Smooth muscle cell (in vitro differentiated cells): ENCODE measurements around the gene ZNF681. TPM values are rescaled to one million over a fixed set of nuclear protein-coding genes. Genes with fewer than 3 reads are reported as not detected.
"Not testable (repeated sequence)": the region's sequence is repeated elsewhere in the genome, so short reads cannot be mapped to it uniquely, and the experiment has no call there.

Experiments
- DNase-seq: peaks from one replicate; lab custom pipeline; 2025; ENCODE audit not compliant: unreplicated experiment; lab: John Stamatoyannopoulos, UW
- H2AFZ ChIP-seq: fragments of 200-600 bp; sonication (generic); 2 replicates; pipeline ENCODE4 v1.6.0; 2016; ENCODE audit warnings: antibody characterized with exemption, low read depth, mild to moderate bottlenecking
- H3F3A ChIP-seq: fragments of 200-600 bp; sonication (generic); 2 replicates; pipeline ENCODE4 v1.6.0; 2017; ENCODE audit warnings: antibody characterized with exemption, low read depth
- H3K27ac ChIP-seq: fragments of 200-600 bp; sonication (generic); 2 replicates; pipeline ENCODE4 v1.5.1; 2016; ENCODE audit warnings: low read depth, mild to moderate bottlenecking
- H3K27me3 ChIP-seq: fragments of 200-600 bp; sonication (generic); 2 replicates; pipeline ENCODE4 v1.6.1; 2016; ENCODE audit warnings: low read depth, mild to moderate bottlenecking
- H3K36me3 ChIP-seq: fragments of 200-600 bp; sonication (generic); 2 replicates; pipeline ENCODE4 v1.5.1; 2016; ENCODE audit warnings: low read depth
- H3K4me1 ChIP-seq: fragments of 200-600 bp; sonication (generic); 2 replicates; pipeline ENCODE4 v1.5.1; 2016; ENCODE audit warnings: low read depth
- H3K4me2 ChIP-seq: fragments of 200-600 bp; sonication (generic); 2 replicates; pipeline ENCODE4 v1.6.0; 2016; ENCODE audit warnings: mild to moderate bottlenecking
- H3K4me3 ChIP-seq: fragments of 200-600 bp; sonication (generic); 2 replicates; pipeline ENCODE4 v1.5.1; 2016; ENCODE audit warnings: mild to moderate bottlenecking
- H3K79me2 ChIP-seq: fragments of 200-600 bp; sonication (generic); 2 replicates; pipeline ENCODE4 v1.6.0; 2016; ENCODE audit warnings: low read depth, mild to moderate bottlenecking
- H3K9ac ChIP-seq: fragments of 200-600 bp; sonication (generic); 2 replicates; pipeline ENCODE4 v1.6.0; 2016; ENCODE audit warnings: low read depth
- H3K9me3 ChIP-seq: fragments of 200-600 bp; sonication (generic); replicated peaks from 2 replicates; pipeline ENCODE4 v1.5.1; 2016; ENCODE audit warnings: low read depth
- H4K20me1 ChIP-seq: fragments of 200-600 bp; sonication (generic); 2 replicates; pipeline ENCODE4 v1.6.0; 2016; ENCODE audit warnings: low read depth
- WGBS: methylation state at CpG from one replicate; pipeline ENCODE4 v1.1.7; 2016; ENCODE audit warnings: low lambda C conversion rate; 5-methylcytosine and 5-hydroxymethylcytosine counted together
- polyA plus RNA-seq: library from polyadenylated mRNA; unstranded; fragments of >200 nt; fragmentation: Nextera tagmentation; extraction: Ambion mirVana; gene quantifications from 2 replicates; pipeline ENCODE4 v1.2.1, GENCODE V29; 2016
- total RNA-seq: library from RNA; depleted of rRNA; stranded (reverse); fragments of >200 nt; gene quantifications from 2 replicates; pipeline ENCODE4 v1.2.3, GENCODE V29; 2014
- TF ChIP-seq, protein P1 (sequence below): fragments of 200-600 bp; sonication (generic); IDR thresholded peaks from 2 replicates; pipeline ENCODE4 v1.5.1; 2017; ENCODE audit warnings: borderline replicate concordance, mild to moderate bottlenecking, antibody characterized with exemption; ENCODE audit not compliant: insufficient read depth, poor library complexity, severe bottlenecking

Gene ZNF681
- total and polyA plus RNA-seq, 2 experiments from 2014 or later: 0.08 to 14.1 TPM

DNA sequence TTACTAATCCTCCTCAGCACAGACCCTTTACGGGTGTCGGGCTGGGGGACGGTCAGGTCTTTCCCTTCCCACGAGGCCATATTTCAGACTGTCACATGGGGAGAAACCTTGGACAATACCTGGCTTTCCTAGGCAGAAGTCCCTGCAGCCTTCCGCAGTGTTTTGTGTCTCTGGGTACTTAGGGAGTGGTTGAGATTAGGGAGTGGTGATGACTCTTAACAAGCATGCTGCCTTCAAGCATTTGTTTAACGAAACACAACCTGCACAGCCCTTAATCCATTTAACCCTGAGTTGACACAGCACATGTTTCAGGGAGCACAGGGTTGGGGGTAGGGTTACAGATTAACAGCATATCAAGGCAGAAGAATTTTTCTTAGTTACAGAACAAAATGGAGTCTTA lies 34.5 kb downstream of the ZNF681 start:
- H3K27ac ChIP-seq, DNase-seq, H3K4me2 ChIP-seq, H3K9ac ChIP-seq, H3K4me1 ChIP-seq, H3K36me3 ChIP-seq, H2AFZ ChIP-seq, H3K27me3 ChIP-seq, H3F3A ChIP-seq, H3K9me3 ChIP-seq, H3K4me3 ChIP-seq, H4K20me1 ChIP-seq, H3K79me2 ChIP-seq: not testable (repeated sequence)
- WGBS: 1% methylated on average over 6 of the region's 6 CpGs

DNA sequence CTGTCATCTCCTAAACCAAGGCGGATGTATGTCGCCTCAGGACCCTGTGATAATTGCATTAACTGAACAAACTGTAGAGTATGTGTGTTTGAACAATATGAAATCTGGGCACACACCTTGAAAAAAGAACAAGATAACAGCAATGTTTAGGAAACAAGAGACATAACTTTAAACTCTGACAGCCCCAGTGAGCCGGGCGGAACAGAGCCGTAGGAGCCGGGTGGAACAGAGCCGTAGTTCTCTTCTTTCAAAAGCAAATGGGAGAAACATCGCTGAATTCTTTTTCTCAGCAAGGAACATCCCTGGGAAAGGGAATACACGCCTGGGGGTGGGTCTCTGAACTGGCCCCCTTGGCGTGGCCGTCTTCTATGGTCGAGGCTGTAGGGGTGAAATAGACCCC lies 39.9 kb downstream of the ZNF681 start:
- H3K27me3 ChIP-seq: no peaks in the 10 kb centered on the region
- DNase-seq: no peak
- no peaks in the 10 kb centered on the region for H3K4me1 ChIP-seq
- H3K79me2 ChIP-seq: no peaks in the 10 kb centered on the region
- H3K27ac ChIP-seq: no peak overlapping the region
- no peaks in the 10 kb centered on the region for H4K20me1 ChIP-seq
- H3K9ac ChIP-seq: no peak overlapping the region
- H3K4me2 ChIP-seq: no peak overlapping the region
- TF ChIP-seq, protein P1, sequence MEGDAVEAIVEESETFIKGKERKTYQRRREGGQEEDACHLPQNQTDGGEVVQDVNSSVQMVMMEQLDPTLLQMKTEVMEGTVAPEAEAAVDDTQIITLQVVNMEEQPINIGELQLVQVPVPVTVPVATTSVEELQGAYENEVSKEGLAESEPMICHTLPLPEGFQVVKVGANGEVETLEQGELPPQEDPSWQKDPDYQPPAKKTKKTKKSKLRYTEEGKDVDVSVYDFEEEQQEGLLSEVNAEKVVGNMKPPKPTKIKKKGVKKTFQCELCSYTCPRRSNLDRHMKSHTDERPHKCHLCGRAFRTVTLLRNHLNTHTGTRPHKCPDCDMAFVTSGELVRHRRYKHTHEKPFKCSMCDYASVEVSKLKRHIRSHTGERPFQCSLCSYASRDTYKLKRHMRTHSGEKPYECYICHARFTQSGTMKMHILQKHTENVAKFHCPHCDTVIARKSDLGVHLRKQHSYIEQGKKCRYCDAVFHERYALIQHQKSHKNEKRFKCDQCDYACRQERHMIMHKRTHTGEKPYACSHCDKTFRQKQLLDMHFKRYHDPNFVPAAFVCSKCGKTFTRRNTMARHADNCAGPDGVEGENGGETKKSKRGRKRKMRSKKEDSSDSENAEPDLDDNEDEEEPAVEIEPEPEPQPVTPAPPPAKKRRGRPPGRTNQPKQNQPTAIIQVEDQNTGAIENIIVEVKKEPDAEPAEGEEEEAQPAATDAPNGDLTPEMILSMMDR: no peak
- 4% methylated on average over 12 of the region's 12 CpGs for WGBS
- H3K4me3 ChIP-seq: no peak overlapping the region
- no peaks in the 10 kb centered on the region for H3K36me3 ChIP-seq
- no peaks in the 10 kb centered on the region for H3K9me3 ChIP-seq
- no peaks in the 10 kb centered on the region for H3F3A ChIP-seq
- H2AFZ ChIP-seq: no peak overlapping the region

DNA sequence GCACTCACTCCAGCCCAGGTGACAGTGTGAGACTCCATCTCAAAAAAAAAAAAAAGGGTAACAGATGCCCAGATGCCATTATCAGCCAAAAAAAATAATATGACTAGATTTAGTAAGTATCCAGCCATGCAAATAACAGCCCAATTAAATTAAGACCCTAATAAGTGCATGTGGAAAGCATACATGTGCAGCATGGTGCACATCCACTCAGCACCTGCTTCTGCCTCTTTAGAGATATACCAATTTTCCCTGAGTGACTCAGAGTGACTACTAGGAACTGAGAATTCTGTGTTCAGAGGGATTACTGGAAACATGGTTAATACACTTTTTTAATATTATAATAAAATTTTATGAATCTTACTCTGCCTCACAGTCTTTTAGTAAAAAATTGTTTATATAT lies 41.9 kb downstream of the ZNF681 start:
- DNase-seq: no peak
- Histone ChIP-seq H3F3A (no peaks in the 10 kb centered on the region), H3K9me3 (no peaks in the 10 kb centered on the region), H3K36me3 (no peaks in the 10 kb centered on the region), H3K9ac (no peak overlapping the region), H4K20me1 (no peaks in the 10 kb centered on the region), H3K27ac (no peak overlapping the region), H2AFZ (no peak overlapping the region), H3K79me2 (no peaks in the 10 kb centered on the region), H3K4me2 (no peak overlapping the region), H3K4me3 (no peak overlapping the region), H3K27me3 (no peaks in the 10 kb centered on the region), H3K4me1 (no peaks in the 10 kb centered on the region)
- TF ChIP-seq, protein P1: no peak

DNA sequence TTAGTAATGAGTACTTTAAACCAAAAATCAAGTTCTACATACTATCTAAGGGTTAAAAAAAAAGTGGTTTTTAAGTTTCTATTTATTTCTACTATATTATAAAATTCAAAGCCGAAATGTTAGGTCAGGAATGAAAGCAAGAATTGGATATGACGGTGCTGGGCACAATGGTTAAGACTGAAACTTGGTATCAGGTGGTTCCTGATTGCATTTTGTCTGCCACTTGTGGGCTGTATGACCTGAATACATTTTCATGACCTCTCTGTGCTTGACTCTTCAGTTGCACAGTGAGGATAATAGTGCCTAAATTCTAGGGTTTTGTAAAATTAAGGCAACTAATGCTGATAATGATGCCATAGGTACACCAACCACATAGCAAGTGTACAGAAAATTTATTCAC lies 49.3 kb downstream of the ZNF681 start:
- no peaks in the 10 kb centered on the region for H3K27me3 ChIP-seq
- no peaks in the 10 kb centered on the region for H3K9me3 ChIP-seq
- H3K4me2 ChIP-seq: no peak overlapping the region
- TF ChIP-seq, protein P1: no peak
- H3K36me3 ChIP-seq: no peaks in the 10 kb centered on the region
- H3K79me2 ChIP-seq: no peaks in the 10 kb centered on the region
- no peaks in the 10 kb centered on the region for H3K4me1 ChIP-seq
- H3F3A ChIP-seq: no peaks in the 10 kb centered on the region
- H4K20me1 ChIP-seq: no peaks in the 10 kb centered on the region
- H3K4me3 ChIP-seq: no peak overlapping the region
- no peak overlapping the region for H2AFZ ChIP-seq
- no peak for DNase-seq
- H3K9ac ChIP-seq: no peak overlapping the region
- 39% methylated on average over 2 of the region's 2 CpGs for WGBS
- H3K27ac ChIP-seq: no peak overlapping the region
